Stimulated activated CD4-positive, alpha-beta T cell treated with anti-CD3 and anti-CD28 coated beads, Interleukin-15, amount 100 ng/mL, for 1 hour (primary cell): ENCODE measurements around the gene LGALS12.
"Not testable (repeated sequence)": the region's sequence is repeated elsewhere in the genome, so short reads cannot be mapped to it uniquely, and the experiment has no call there.

ENCODE experiments used
- DNase-seq, 2 donors: peaks; one replicate each; pipeline ENCODE4 v3.0.0-alpha.2; 2020; ENCODE audit warnings: low read depth in 1 of 2, low spot score in 1 of 2

Gene LGALS12

GRCh38 chr11:63504933-63505586 is 824 bp upstream of the LGALS12 start:
- DNase-seq, result no peak

DNA sequence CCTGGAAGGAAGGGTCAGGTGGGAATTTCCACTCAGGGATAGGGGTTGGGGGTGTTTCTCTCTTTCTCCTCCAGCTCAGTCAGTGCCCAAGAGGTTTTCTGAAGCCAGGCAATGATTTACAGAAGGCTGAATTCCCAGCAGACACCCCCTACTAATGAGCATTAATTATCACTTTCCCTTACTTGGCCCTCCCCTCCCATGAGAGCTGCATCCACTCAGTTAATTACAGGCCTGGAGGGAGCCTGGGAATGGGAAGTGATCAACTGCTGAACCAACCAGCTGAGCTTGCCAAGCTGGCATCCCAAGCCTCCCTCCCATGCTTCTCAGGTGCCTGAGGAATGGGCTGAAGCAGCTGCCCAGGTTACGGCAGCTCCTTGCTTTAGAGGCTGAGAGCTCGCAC is 992 bp downstream of the LGALS12 start:
- DNase-seq, result no peak

DNA sequence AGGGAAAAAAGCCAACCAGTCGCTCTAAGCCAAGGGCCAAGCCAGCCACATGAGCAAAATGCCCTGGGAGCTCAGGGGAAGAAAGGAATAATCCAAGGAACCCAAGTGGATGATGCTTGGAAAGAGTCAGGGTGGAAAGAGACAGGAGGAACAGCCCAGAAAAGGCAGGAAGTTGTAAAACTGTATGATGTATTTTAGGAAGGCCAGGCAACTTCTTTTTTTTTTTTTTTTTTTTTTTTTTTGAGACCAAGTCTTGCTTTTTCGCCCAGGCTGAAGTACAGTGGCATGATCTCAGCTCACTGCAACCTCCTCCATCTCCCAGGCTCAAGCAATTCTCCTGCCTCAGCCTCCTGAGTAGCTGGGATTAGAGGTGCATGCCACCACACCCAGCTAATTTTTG is 1.6 kb downstream of the LGALS12 start:
- no peak for DNase-seq

- no peak for DNase-seq
Observed at GRCh38 chr11:63508009-63508408, 2.1 kb downstream of the LGALS12 start.

DNA sequence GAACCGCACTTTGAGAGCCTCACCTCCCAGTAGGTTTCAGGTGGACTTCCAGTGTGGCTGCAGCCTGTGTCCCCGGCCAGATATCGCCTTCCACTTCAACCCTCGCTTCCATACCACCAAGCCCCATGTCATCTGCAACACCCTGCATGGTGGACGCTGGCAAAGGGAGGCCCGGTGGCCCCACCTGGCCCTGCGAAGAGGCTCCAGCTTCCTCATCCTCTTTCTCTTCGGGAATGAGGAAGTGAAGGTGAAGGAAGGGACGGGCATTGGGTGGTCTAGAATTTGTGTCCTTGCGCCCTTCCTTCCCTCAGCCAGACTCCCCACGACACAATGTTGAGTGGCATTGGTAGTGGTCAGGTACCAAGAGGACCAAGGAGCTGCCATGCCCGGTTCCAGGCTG is 2.9 kb downstream of the LGALS12 start:
- DNase-seq, result no peak

GRCh38 chr11:63510360-63511047 is 4.6 kb downstream of the LGALS12 start:
- DNase-seq, result no peak

GRCh38 chr11:63511048-63511748 is 5.3 kb downstream of the LGALS12 start:
- no peak for DNase-seq

DNA sequence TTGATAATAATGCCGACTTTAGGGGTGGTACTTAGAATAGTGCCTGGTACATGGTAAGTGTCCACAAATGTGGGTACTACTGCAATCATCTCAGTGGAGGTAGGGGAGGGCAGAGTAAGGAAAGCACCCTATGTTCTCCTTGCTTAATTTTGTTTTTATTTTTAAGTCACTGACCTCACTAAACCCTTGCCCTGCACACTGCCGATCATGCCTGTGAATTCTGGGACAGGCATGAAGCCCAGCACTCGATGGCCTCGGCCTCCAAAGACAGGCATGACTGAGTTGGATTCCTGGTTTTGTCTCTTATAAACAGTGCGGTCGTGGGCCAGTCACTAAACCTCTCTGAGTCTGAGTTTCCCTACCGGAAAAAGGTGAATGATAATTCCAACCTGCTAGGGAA is 6.9 kb downstream of the LGALS12 start:
- DNase-seq, result no peak

- DNase-seq, result no peak
Observed at GRCh38 chr11:63516109-63516508, 10.2 kb downstream of the LGALS12 start.

DNA sequence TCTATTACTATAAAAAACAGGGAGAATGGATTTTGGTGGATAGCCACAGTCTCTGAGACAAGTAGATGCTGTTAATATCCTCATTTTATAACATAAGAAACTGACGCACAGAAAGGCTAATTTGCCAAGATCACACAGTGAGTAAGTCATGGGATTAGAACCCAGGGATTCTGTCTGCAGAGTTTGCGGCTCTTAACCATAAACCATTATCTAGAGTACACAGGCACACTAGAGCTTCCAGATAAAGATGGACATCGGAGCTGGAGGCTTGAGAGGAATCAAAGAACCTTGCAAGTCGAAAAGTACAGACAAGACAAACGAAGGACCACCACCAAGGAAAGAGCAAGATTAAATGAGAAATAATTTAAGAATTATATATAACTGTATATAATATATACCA is 11.3 kb downstream of the LGALS12 start:
- no peak for DNase-seq

- DNase-seq, result no peak
Observed at GRCh38 chr11:63518548-63518947, 12.7 kb downstream of the LGALS12 start.

GRCh38 chr11:63520606-63521170 is 14.8 kb downstream of the LGALS12 start:
- DNase-seq, result no peak

GRCh38 chr11:63521896-63522295 is 16.0 kb downstream of the LGALS12 start:
- DNase-seq, result no peak

DNA sequence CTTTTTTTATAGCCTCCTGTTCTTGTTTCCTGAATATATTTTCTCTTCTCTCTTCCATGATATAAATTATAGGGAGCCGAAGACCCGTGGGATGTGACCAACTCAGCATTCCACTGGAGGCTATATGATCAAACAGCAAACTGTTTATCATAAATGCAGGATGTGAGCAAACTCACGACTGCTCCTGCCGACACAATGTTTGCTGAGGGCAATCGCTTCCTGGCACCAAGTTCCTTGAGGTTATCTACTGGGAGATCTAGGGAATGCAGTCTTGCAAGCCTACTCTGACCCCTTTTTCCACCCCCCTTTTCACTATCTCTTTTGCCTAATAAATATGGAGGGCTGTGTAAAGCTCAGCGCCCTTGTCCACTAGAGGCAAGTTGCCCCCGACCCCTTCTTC is 17.3 kb downstream of the LGALS12 start:
- no peak for DNase-seq

DNA sequence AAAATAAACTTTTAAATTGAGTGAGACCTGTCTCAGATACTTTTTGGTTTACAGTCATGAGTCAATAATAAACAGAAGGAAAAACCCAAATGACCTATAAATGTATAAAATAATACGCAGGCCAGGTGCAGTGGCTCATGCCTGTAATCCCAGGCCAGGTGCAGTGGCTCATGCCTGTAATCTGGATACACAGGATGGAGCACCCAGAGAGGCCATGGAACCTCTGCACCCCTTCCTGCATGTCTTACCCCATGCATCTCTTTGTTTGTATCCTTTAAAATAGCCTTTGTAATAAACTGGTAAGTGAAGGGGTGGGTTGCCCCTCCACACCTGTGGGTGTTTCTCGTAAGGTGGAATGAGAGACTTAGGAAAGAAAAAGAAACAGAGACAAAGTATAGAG is 21.8 kb downstream of the LGALS12 start:
- DNase-seq, result no peak

DNA sequence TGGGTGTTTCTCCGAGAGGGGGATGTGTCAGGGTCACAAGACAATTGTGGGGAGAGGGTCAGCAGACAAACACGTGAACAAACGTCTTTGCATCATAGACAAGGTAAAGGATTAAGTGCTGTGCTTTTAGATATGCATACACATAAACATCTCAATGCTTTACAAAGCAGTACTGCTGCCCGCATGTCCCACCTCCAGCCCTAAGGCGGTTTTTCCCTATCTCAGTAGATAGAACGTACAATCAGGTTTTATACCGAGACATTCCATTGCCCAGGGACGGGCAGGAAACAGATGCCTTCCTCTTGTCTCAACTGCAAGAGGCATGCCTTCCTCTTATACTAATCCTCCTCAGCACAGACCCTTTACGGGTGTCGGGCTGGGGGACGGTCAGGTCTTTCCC is 22.3 kb downstream of the LGALS12 start:
- DNase-seq, result not testable (repeated sequence)

DNA sequence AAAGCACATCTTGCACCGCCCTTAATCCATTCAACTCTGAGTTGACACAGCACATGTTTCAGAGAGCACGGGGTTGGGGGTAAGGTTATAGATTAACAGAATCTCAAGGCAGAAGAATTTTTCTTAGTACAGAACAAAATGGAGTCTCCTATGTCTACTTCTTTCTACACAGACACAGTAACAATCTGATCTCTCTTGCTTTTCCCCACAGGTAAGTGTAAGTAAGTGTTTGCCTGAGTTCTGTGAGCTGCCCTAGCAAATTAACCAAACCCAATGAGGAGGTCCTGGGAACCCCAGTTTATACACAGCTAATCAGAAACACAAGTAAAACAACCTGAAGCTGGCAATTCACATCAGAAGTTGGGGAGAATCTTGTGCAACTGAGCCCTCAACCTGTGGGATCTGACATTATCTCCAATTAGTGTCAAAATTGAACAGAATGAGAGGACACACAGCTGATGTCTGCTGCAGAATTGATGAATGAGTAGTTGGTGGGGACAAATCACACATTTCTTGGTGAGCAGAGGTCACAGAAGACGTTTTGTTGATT is 22.9 kb downstream of the LGALS12 start:
- not testable (repeated sequence) for DNase-seq

GRCh38 chr11:63529373-63529772 is 23.5 kb downstream of the LGALS12 start:
- not testable (repeated sequence) for DNase-seq

DNA sequence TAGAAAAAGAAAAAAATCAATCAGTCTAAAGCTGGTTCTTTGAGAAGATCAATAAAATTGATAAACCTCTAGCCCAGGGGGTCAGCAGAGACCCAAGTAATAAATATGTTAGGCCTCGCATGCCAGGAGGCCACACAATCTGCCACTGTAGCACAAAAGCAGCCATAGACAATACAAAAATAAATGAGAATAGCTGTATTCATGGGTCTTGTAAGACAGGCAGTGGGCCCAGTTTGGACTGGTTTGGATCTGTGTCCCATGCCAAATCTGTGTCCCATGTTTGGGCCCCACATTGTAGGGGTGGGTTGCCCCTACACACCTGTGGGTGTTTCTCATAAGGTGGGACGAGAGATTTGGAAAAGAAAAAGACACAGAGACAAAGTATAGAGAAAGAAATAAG is 24.1 kb downstream of the LGALS12 start:
- DNase-seq, result no peak

DNA sequence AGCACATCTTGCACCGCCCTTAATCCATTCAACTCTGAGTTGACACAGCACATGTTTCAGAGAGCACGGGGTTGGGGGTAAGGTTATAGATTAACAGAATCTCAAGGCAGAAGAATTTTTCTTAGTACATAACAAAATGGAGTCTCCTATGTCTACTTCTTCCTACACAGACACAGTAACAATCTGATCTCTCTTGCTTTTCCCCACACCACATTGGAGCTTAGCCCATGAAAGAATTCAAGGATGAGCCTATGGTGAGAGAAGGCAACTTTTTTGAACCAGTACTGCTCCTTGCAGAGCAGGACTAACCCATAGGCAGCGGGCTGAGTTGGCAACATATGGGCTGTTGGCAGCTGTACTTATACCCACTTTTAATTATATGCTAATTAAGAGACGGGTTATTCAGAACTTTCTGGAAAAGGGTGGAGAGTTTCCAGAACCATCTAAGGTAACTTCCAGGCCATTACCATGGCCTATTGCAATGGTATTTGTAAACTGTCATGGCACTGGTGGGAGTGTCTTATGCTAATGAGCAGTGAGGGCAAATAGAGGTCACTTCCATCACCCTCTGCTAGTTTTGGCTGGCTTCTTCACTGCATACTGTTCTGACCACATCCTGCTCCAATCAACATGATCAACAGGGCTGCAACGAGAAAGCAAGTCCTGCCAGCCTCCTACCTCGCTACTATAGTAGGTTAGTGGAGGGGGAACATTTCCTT is 25.3 kb downstream of the LGALS12 start:
- peak in 1 of 2 donors; percentile 22 for DNase-seq

GRCh38 chr11:63532117-63532516 is 26.2 kb downstream of the LGALS12 start:
- DNase-seq, result no peak
